ENCODE data around the gene SNTB2. TPM values are rescaled to one million over a fixed set of nuclear protein-coding genes. Genes with fewer than 3 reads are reported as not detected.

The SNTB2 gene
- polyA plus RNA-seq, 1 of the 3 experiments (the other 2 are of a cell fraction) = 13.0 TPM

DNA sequence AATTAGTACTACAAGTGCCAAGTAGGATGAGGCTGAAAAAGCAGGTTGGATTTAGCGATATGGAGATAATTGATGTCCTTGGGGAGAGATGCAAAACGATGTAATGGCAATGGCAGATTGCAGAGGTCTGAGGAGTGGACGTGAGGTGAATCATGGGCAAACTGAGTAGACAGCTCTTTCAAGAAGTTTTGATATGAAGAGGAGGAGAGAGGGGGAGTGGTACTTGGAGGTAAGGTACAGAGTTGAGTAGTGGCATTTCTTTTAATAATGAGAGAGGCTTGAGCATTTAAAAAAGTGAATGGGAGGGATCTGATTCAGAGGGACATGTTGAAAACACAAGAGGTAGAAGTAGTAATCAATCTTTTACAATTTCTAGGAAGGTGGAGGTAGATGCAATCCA is 106.4 kb downstream of the SNTB2 start (continued):
- TF ChIP-seq REST (IDR thresholded peaks at IDR 0.05; ENCODE audit: low read depth, low read length) (no peak), USF2 (IDR thresholded peaks at IDR 0.05; ENCODE audit: borderline replicate concordance, low read depth, low read length) (no peak), CHD2 (IDR thresholded peaks at IDR 0.05; ENCODE audit: low read length, partially characterized antibody) (no peak)

- H2AFZ ChIP-seq (ENCODE audit: low read depth) = no peak overlapping the region
- ChIA-PET POLR2A (no interaction called here), CTCF (interaction anchor here (3.7 kb wide), 1 partner anchor 144 kb away, joined by 19 read pairs; no protein-coding TSS in a partner anchor)
- no peak for DNase-seq
- peaks cover 0 to 34% of the 10 kb centered on the region in 2 experiments for H3K36me3 ChIP-seq (replicated peaks in 1 of 2; ENCODE audit: control insufficient read depth in 1 of 2, insufficient read depth in 2 of 2, low read length in 1 of 2)
- no peaks in the 10 kb centered on the region for H3K9me2 ChIP-seq
- H3K9me3 ChIP-seq = no peaks in the 10 kb centered on the region
- H3K27ac ChIP-seq (ENCODE audit: low read depth in 2 of 2, low read length in 1 of 2) = no peak overlapping the region
- no peaks in the 10 kb centered on the region for H3F3A ChIP-seq (replicated peaks; ENCODE audit: insufficient read depth)
- no peak for TF ChIP-seq SMC3 (IDR thresholded peaks at IDR 0.05; ENCODE audit: low read depth, low read length)
- TF ChIP-seq RXRA (IDR thresholded peaks at IDR 0.05; ENCODE audit: borderline replicate concordance, low read depth) = no peak
- no peak for TF ChIP-seq CTCF (IDR thresholded peaks at IDR 0.05)
- TF ChIP-seq, protein P1, sequence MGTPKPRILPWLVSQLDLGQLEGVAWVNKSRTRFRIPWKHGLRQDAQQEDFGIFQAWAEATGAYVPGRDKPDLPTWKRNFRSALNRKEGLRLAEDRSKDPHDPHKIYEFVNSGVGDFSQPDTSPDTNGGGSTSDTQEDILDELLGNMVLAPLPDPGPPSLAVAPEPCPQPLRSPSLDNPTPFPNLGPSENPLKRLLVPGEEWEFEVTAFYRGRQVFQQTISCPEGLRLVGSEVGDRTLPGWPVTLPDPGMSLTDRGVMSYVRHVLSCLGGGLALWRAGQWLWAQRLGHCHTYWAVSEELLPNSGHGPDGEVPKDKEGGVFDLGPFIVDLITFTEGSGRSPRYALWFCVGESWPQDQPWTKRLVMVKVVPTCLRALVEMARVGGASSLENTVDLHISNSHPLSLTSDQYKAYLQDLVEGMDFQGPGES (IDR thresholded peaks at IDR 0.05; ENCODE audit: low read depth, low read length) = no peak
- TF ChIP-seq, protein P2, sequence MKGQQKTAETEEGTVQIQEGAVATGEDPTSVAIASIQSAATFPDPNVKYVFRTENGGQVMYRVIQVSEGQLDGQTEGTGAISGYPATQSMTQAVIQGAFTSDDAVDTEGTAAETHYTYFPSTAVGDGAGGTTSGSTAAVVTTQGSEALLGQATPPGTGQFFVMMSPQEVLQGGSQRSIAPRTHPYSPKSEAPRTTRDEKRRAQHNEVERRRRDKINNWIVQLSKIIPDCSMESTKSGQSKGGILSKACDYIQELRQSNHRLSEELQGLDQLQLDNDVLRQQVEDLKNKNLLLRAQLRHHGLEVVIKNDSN (IDR thresholded peaks at IDR 0.05; ENCODE audit: borderline replicate concordance, low read depth) = no peak
- TF ChIP-seq JUND (IDR thresholded peaks at IDR 0.05) = no peak
- no peak for TF ChIP-seq CHD2 (IDR thresholded peaks at IDR 0.05; ENCODE audit: low read length, partially characterized antibody)
- no peak for TF ChIP-seq MEF2A (IDR thresholded peaks at IDR 0.05; ENCODE audit: borderline replicate concordance, low read depth)
- no peak for TF ChIP-seq FOXM1 (IDR thresholded peaks at IDR 0.05; ENCODE audit: low read depth)
- TF ChIP-seq EP300 (IDR thresholded peaks at IDR 0.05; ENCODE audit: borderline replicate concordance in 1 of 2, low read depth in 1 of 2, low read length in 1 of 2) = no peak
- TF ChIP-seq, protein P3, sequence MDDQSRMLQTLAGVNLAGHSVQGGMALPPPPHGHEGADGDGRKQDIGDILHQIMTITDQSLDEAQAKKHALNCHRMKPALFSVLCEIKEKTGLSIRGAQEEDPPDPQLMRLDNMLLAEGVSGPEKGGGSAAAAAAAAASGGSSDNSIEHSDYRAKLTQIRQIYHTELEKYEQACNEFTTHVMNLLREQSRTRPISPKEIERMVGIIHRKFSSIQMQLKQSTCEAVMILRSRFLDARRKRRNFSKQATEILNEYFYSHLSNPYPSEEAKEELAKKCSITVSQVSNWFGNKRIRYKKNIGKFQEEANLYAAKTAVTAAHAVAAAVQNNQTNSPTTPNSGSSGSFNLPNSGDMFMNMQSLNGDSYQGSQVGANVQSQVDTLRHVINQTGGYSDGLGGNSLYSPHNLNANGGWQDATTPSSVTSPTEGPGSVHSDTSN (IDR thresholded peaks at IDR 0.05) = no peak
- no peak for TF ChIP-seq FOSL2 (IDR thresholded peaks at IDR 0.05; ENCODE audit: borderline replicate concordance, low read depth)
- no peak for TF ChIP-seq RFX5 (IDR thresholded peaks at IDR 0.05; ENCODE audit: low read length)
- TF ChIP-seq SIN3A (IDR thresholded peaks at IDR 0.05; ENCODE audit: borderline replicate concordance, low read depth, low read length) = no peak
- TF ChIP-seq, protein P4, sequence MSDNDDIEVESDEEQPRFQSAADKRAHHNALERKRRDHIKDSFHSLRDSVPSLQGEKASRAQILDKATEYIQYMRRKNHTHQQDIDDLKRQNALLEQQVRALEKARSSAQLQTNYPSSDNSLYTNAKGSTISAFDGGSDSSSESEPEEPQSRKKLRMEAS (IDR thresholded peaks at IDR 0.05; ENCODE audit: low read depth) = no peak
- TF ChIP-seq YY1 (IDR thresholded peaks at IDR 0.05; ENCODE audit: low read depth) = no peak
- no peak for TF ChIP-seq ZBTB33 (IDR thresholded peaks at IDR 0.05; ENCODE audit: borderline replicate concordance, low read depth)
- WGBS (ENCODE audit: low lambda C conversion rate) = 100% methylated on average over 1 of the region's 1 CpG
- no peaks in the 10 kb centered on the region for H3K4me1 ChIP-seq (ENCODE audit: control insufficient read depth in 1 of 2, insufficient read depth in 2 of 2, low read depth in 1 of 2, low read length in 1 of 2)
- no peaks in the 10 kb centered on the region for H4K20me1 ChIP-seq (ENCODE audit: insufficient read depth)
- no peak overlapping the region for H3K4me2 ChIP-seq
- H3K79me2 ChIP-seq (ENCODE audit: insufficient read depth) = peaks cover 11% of the 10 kb centered on the region; the same call in 1 of the 2 replicates
- H3K27me3 ChIP-seq (ENCODE audit: insufficient read depth) = no peaks in the 10 kb centered on the region
- H3K9ac ChIP-seq = no peak overlapping the region
- H3K4me3 ChIP-seq (ENCODE audit: low read depth in 2 of 2, low read length in 1 of 2) = no peak overlapping the region
Measured at GRCh38 chr16:69294051-69294450, 107.1 kb downstream of the SNTB2 start.

All from SK-N-SH (cell line).